ENCODE data around the gene PRPF40B.

GRCh38 chr12:49604856-49605255 is 18.5 kb upstream of the PRPF40B start:
- TF ChIP-seq POLR2AphosphoS5 (IDR thresholded peaks at IDR 0.05; ENCODE audit: low read depth, low read length) (no peak), POLR2A (IDR thresholded peaks at IDR 0.05; ENCODE audit: low read depth, low read length) (no peak)
